H1 (cell line): ENCODE measurements around the gene HOXB5. TPM values are rescaled to one million over a fixed set of nuclear protein-coding genes. Genes with fewer than 3 reads are reported as not detected.

ENCODE experiments used
- CTCF ChIP-seq, 3 experiments: IDR thresholded peaks; 1 replicate in 2 of 3; 2 replicates in 1 of 3; pipeline versions ENCODE4 v1.5.1 to v1.6.1; 2011; ENCODE audit warnings: low read length in 3 of 3, mild to moderate bottlenecking in 3 of 3, inconsistent platforms in 2 of 3, low read depth in 1 of 3, moderate library complexity in 1 of 3; ENCODE audit not compliant: insufficient read depth in 1 of 3; ENCODE audit errors: control extremely low read depth in 1 of 3
- polyA plus RNA-seq, 7 experiments: library from polyadenylated mRNA; depleted of rRNA in 3 of 7; stranded (reverse) in 5 of 7; unstranded in 2 of 7; fragments of >200 nt in 5 of 7; fragments of 200-250 nt in 2 of 7; gene quantifications; 1 replicate in 5 of 7; 2 replicates in 1 of 7; 4 replicates in 1 of 7; pipeline versions ENCODE4 v1.2.1 to v1.2.3, GENCODE V29; 2011 to 2013; ENCODE audit warnings: missing spikeins in 2 of 7, mixed read lengths in 2 of 7
- total RNA-seq: library from RNA; stranded (reverse); fragmentation: NEBNext Ultra II Directional; extraction: Animal tissue kit (Norgen Biotek cat#: 25700); gene quantifications from 2 replicates; pipeline ENCODE4 v1.2.1, GENCODE V29; 2021

The HOXB5 gene
- total and polyA plus RNA-seq, 2 of the 8 experiments (the other 6 are each of a cell fraction or from before 2014, with no cell fraction given) = not detected

DNA sequence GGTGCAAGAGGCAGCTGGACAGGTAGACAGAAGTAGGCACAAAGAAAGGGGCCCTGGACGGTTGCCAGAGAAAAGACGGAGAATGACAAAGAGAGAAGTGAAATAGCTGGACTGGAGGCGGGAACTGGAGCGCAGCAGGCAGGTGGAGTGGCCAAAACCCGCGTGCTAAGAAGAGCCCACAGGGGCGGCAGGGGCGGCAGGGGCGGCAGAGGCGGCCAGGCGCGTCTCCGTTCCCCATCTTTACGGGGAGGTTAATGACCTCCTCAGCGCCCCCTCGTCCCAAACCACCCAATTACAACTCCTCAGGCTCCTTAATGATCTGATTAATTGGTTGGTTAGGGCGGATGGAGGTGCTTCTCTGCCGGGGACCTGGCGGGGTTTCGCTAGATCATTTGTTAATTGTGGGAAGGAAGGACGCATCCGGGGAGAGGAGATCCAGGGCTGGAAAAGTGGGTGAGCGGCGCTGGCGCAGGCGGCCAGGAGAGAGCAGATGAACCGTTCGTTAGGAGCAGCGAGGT lies 48.0 kb upstream of the HOXB5 start (continued):
- peak in 2 of 3 experiments; percentile 22 to 36; a peak in 3 of 4 replicates for TF ChIP-seq CTCF (IDR thresholded peaks at IDR 0.05; ENCODE audit: control extremely low read depth in 1 of 3, insufficient read depth in 1 of 3, low read depth in 1 of 3, low read length in 3 of 3)
